OCI-M2 (cell line): ENCODE results near the gene MFGE8.
A peak's percentile ranks its signal among the peaks of the same experiment; 100 is the strongest.
"Not testable (repeated sequence)": the region's sequence is repeated elsewhere in the genome, so short reads cannot be mapped to it uniquely, and the experiment has no call there.

Experiments
- DNase-seq: peaks from one replicate; lab custom pipeline; 2025; ENCODE audit not compliant: unreplicated experiment; lab: John Stamatoyannopoulos, UW

MFGE8 gene, protein sequence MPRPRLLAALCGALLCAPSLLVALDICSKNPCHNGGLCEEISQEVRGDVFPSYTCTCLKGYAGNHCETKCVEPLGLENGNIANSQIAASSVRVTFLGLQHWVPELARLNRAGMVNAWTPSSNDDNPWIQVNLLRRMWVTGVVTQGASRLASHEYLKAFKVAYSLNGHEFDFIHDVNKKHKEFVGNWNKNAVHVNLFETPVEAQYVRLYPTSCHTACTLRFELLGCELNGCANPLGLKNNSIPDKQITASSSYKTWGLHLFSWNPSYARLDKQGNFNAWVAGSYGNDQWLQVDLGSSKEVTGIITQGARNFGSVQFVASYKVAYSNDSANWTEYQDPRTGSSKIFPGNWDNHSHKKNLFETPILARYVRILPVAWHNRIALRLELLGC

DNA sequence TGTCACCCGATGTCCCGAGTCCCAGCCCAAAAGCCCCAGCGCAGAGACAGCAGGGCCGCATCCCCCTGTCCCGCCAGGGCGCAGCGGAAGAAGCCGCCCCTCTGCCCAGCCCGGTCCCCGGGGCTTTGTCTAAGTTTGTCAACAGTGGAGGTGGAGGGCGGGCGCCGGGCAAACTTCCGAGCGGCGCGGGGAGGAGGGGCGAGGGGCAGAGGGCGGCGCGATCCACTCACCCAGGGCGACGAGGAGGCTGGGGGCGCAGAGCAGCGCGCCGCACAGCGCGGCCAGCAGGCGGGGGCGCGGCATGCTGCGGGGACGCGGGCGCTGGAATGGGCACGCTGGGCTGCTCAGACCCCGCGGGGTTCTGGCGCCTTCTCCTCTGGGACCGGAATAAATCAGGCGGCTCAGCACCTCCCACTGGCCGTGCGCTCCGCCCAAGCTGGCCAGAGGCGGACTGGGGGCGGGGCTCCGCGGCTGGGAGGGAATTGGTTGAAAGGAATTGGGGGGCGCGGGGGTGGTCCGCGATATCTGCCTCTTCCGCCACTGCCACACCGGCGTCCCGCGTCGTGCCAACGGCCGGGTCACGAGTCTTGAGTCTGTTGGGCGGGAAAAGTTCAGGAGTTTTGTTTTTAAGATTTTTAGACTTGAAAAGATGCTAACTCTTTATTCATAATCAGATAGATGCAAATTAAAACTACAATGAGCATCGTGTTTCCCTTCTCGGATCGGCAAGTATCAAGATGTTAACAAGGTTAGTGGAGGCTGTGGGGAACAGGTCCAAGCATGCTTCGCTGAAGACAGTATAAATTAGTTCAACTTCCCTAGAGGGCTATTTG lies at the start of gene MFGE8:
Gene MFGE8 (minus strand): TSS at position 363 of the 833 bp plus-strand sequence. CDS start 60 bp downstream, at position 303.
- DNase-seq = peak; percentile 59

DNA sequence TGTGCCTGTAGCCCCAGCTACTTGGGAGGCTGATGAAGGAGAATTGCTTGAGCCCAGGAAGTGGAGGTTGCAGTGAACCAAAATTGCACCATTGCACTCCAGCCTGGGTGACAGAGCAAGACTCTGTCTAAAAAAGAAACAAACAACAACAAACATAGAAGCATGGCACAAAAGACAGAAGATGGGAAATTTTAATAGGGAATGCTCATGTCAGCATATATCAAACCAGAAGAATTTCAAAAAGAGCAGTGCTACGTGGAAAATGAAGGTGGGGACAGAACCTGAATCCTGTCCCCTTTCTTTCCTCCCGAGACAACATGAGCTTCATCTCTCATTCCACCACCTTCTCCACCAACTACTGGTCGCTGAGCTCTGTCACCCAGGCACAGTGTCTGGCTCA lies 46.3 kb upstream of the MFGE8 start:
- no peak for DNase-seq

DNA sequence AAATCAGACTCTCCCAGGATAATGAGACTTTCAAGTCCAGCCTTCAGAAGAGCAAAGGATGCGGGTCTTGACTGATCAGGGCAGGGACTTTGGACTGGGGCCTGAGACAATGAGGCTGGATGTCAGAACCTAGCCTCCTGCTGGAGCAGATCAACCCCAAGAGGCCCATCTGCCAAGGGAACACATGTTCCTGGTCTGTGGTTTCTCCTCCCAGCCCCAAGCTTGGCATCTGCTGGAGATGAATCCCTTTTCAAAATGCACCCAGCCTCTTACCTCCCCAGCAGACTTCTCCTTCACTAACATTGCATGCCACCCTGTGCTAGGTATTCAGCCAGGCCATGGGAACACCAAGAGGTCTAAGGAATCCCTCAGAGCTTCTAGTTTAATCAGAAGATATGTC lies 43.7 kb upstream of the MFGE8 start:
- no peak for DNase-seq

DNA sequence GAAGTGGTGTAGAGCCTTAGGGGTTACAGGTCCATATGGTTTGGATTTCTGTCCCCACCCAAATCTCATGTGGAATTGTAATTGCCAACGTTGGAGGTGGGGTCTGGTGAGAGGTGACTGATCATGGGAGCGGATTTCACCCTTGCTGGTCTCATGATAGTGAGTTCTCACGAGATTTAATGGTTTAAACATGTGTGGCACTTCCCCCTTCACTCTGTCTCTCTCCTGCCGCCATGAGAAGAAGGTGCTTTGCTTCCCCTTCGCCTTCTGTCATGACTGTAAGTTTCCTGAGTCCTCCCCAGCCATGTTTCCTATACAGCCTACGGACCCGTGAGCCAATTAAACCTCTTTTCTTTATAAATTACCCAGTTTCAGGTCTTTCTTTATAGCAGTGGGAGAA lies 43.1 kb upstream of the MFGE8 start:
- DNase-seq = no peak

DNA sequence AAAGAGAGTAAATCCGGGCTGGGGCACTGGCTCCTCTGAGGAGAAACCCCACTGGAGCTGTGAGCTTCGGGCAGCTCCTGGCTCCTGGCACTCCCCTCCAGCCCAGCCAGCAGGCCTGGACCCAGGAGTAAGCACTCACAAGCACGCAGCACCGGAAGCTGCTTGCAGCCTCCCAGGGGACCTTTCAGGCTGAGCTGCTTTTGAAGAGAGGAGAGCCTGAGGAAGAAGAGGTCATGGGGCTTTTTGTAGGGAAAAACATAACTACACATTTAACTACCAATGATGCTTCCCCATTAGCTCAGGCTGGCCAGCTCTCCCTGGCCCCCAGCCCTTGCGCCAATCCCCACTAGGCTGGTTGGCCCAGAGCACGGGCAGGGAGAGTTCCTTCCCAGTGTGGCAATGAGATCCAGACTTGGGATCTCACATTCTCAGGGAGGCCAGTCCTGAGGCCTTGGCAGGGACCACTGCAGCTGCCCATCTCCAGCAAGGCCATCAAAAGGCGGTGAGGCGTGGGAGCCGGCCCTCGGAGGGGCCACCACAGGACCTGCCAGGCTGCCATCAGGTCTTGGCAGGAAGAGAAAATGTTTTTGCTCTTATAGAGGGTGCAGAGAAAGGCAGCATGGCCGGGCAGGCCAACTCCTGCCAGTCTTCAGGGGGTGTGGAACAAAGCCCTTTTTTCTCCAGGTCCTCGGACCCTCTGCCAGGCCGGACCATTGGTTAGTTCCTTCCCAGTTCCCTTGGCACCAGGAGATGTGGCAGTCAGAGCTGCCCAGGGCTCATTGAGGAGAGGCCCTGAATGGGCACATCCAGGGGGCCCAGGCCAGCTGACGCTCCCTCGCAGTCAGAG lies 41.5 kb upstream of the MFGE8 start:
- DNase-seq = no peak

DNA sequence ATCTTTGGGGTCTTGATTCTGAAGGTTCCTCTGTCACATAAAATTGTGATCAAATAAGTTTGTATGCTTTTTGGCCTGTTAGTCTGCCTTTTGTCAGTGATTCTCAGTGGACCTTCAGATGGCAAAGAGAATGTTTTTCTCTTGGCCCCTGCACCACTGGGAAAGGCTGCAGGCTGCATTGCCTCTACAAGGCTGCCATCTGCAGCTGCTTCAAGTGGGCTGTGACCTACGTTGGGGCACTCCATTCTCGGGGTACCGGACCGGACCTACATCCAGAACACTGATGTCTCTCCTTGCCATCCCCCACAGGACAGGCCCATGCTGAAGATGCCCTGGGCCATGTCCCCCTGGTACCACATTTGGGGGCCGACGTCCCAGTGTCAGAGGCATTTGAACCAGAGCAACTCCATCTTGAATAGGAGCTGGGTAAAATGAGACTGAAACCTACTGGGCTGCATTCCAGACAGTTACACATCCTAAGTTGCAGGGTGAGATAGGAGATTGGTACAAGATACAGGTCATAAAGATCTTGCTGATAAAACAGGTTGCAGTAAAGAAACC lies 37.5 kb upstream of the MFGE8 start:
- DNase-seq = no peak

DNA sequence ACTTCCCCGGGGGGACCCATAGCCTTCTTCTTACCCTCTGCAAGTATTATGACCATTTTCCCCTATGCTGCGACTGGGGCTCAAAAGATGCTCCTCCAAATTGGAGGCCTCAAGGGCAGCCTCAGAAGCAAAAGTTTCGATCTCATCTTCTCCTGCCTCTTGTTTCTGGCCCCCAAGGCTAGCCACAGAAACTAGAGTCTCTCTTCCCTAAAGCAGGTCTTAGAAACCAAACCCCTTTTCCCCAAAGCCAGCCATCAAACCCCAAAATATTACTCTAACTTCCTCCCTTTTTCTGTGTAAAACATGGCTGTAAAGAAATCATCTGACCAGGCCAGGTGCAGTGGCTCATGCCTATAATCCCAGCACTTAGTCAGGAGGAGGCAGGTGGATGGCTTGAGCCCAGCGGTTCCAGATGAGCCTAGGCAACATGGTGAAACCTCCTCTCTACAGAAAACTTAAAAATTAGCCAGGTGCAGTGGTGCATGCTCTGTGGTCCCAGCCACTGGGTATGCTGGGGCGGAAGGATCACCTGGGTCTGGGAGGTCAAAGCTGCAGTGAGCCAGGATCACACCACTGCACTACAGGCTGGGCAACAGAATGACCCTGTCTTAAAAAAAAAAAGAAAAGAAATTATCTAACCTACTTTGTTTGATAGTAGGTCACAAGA lies 36.7 kb upstream of the MFGE8 start:
- DNase-seq = no peak

DNA sequence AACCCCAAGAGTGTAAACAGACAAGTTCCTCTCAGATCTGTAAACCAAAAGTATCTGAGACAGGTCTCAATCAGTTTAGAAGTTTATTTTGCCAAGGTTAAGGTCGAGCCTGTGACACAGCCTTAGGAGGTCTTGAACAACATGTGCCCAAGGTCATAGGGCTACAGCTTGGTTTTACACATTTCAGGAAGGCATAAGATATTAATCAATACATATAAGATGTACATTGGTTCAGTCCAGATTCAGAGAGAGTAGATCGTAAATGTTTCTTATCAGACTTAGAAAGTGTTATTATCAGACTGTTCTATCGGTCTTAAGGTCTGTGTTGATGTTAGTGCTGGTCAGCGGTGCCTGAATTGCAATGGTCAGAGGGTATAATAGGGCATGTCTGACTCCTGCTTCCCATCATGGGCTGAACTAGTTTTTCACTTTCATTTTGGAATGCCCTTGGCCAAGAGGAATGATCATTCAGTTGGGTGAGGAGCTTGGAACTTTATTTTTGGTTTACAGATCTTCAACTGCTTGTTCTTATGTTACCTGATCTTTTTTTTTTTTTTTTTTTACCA lies 27.0 kb upstream of the MFGE8 start:
- no peak for DNase-seq

DNA sequence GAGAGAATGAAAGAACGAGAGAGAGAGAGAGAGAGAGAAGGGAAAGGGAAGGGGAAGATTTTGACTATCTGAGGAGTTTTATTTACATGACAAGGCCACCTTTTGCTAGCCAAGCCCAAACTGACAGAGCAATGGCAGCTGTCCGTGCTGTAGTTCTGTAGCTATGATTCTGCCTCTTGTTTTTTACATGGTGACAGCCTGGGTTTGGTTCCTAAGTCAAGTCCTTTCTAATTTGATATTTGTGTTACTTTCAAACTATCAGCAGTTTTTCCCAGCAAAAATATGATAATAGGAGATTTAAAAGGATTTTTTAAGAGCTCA lies 26.3 kb upstream of the MFGE8 start:
- no peak for DNase-seq

DNA sequence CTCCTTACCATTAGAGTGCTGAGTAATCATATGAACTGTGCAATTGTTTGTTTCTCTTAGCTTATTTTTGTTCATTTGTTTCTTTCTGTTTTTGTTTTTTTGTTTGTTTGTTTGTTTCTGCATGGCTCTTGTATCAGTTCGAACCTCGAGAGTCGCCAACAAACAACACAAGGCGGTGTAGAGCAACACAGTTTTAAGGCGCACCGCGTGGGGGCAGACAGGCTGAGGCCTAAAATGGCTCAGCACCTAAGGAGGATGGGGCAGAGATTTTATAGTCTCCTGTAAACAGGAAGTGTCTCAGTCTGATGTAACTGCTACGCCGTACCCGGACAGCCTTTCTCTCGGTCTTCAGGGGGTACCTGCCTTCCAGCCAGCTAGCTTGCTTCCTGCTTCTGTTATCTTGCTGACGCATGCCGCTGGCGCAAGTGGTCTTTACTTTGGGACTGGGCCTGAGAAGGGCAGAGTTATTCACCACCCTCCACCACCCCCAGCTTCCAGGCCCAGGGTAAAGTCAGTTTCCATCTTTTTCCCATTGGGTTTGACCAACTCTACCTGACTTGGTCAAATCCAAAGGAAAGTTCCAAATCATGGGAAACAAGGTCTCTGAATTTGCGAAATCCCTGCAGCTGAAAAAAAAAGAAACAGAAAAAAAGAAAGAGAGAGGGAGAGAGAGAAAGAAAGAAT lies 25.8 kb upstream of the MFGE8 start:
- no peak for DNase-seq

DNA sequence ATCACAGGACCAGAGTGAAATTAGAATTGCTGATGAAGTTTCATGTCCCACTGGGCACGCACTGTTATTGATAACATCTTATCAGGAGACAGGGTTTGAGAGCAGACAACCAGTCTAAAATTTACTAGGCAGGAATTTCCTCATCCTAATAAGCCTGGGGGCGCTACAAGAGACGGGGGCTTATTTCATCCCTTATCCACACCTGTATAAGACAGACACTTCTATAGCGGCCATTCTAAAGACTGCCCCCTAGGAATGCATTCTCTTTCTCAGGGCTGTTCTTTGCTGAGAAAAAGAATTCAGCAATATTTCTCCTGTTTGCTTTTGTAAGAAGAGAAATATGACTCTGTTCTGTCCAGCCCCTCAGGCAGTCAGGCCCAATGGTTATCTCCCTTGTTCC lies 21.3 kb upstream of the MFGE8 start:
- DNase-seq = not testable (repeated sequence)

DNA sequence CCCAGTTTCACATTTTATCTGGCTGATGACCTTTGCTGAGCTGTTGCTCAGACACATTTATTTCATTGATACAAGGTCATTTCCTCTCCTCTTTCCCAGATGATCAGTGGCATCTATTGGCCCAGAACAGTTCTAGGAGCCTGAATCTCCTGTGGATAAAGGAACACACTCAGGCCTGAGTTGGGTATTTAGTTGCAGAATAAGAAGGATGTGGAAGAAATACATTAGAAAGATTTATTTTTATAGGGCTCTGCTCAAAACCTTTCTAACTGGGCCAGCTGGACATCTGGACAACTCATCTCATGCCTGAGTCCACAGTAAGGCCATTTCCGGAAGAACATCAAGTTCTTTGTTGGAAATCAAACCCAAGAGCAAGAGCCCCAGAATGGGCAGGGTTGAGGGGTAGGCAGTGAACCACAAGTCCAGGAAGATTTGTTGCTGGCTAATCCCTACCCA lies 19.7 kb upstream of the MFGE8 start:
- no peak for DNase-seq

DNA sequence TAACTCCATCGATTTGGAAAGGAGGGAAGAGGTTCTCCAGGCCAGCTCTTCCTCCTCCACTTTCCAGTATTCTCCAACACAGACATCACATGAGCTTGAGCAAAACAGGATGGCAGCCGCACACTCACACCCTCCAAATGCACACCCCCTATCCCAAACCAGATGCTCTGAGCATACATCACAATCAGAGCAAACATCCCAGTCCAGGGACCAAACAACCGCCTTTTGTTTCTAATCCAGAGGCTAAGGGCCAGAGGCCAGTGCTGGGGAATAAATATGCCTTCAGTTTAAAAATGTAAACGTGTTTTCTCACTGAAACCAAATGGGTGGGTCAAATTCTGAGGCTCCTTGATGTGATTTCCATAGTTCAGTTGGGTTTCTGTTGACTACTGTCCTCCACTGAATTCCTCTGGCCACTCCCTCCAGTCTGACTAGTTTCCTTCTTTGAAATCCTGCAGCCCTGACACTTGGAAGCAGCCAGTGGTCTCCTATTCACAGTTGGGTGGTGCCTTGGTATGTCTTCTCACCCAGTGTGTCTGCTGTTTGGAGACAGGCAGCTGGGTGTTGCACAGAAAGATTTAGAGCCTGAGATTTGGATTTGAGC lies 19.2 kb upstream of the MFGE8 start:
- DNase-seq = no peak

DNA sequence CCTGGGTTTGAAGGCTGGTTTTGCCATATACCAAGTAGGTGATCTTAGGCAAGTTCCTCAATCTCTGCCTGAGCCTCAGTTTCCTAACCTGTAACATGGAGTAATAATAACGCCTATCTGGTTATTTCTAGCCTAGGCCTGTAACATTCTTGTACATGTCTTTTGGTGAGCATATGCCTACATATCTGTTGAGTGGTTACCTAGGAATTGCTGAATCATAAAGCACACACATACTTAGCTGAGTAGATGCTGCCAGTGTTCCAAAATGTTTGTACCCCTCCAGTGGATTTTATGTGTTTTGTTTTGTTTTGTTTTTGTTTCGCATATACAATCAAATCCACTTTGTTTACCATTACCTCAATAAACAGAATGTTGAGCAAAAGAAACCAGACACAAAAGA lies 17.4 kb upstream of the MFGE8 start:
- DNase-seq = no peak

DNA sequence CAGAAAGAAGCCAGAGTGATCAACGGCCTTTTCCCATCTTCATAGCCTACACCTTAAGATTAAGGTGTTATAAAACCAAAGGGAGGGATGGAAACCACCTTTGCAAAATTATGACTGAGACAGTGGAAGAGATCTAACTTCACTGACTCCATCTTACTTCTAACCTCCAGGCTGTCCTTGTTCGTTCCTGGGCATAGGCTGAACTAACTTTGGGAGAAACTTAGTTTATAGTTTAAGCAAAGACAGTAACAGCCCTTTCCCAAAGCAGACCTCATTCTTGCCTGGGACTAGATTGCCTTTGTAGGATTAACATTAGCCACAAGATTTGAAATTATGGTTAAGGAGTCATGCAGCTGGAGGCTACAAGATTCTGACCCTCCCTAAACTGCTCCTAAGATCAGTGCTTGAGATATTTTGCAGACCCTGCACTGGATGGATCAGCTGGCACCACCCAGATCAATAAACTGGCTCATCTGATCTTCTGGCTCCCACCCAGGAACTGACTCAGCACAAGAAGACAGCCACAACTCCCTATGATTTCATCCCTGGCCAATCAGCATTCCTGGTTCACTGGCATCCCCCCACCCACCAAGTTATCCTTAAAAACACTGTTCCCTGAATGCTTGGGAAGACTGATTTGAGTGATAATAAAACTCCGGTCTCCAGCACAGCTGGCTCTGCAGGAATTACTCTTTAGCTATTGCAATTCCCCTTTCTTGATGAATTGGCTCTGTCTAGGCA lies 16.3 kb upstream of the MFGE8 start:
- not testable (repeated sequence) for DNase-seq

DNA sequence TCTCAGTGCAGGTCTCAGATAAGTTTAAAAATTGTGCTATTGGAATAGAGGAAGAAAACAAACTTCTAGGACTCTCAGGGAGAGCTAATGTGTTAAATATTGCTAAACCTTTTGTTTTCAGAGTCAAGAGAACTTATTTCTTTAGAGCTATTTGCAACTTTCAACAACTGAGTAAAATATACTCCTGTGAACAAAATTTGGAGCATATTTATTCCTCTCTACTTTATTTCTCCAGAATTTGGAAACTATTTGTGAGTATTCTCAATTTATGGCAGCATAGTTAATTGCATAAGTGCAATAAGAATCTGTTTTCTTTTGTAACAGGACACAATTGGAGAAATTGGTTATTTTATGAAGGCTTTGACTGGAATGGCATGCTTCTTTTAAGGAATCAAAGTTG lies 15.0 kb upstream of the MFGE8 start:
- not testable (repeated sequence) for DNase-seq

DNA sequence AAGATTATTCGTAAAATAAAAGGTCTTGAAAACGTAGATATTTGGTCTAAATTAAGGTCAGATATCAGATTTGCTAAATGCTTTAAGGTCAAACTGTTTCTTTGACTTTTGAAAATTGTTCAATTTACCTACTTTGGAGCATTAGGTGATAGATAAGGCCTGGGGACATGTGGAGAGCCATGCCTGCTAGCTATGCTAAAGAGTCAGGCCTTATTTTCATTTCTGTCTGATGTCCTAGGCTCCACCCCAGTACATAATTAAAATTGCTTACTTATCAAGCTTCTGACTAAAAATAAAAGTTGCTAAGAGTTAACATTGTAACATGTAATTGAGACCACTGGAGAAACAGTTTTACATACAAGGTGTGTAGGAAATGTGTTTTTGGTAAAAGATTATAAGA lies 12.5 kb upstream of the MFGE8 start:
- not testable (repeated sequence) for DNase-seq

DNA sequence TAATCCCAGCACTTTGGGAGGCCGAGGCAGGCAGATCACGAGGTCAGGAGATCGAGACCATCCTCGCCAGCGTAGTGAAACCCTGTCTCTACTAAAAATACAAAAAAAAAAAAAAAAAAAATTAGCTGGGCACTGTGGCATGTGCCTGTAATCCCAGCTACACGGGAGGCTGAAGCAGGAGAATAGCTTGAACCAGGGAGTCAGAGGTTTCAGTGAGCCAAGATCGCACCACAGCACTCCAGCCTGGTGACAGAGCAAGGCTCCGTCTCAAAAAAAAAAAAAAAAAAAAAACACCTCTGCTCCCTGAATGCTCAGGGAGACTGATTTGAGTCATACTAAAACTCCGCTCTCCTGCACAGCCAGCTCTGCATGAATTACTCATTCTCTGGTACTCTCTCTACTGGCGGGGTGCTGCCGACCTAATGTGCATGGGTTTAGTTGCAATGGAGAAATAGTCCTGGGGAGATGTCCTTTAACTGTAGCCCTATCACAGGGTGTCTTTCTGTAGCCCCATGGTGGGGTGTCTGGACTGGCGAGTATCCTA lies 7.8 kb upstream of the MFGE8 start:
- not testable (repeated sequence) for DNase-seq
